H1 (cell line): ENCODE data around the gene MUC5B. TPM values are rescaled to one million over a fixed set of nuclear protein-coding genes. Genes with fewer than 3 reads are reported as not detected.

Source experiments
- CTCF ChIA-PET: fragments of 300-600 bp; sonication (Branson Sonifier 250); formaldehyde crosslinking; loops from one replicate; lab custom pipeline; 2021; ENCODE audit not compliant: partially characterized antibody; lab: Charles Lee
- POLR2A ChIA-PET: fragments of 300-600 bp; sonication (Branson Sonifier 250); formaldehyde crosslinking; loops from one replicate; lab custom pipeline; 2021; ENCODE audit warnings: inconsistent platforms; ENCODE audit not compliant: partially characterized antibody; lab: Charles Lee
- DNase-seq, 2 experiments: peaks; one replicate each; pipeline versions ENCODE4 v3.0.0 to v3.0.0-alpha.2; 2010 to 2022; ENCODE audit warnings: low spot score in 2 of 2, low read depth in 1 of 2, mixed read lengths in 1 of 2
- FAIRE-seq: peaks from 2 replicates; lab custom pipeline; 2011; peaks lifted over from hg19 to GRCh38; lab: Jason Lieb, UNC
- H2AFZ ChIP-seq: 2 replicates; pipeline ENCODE4 v1.8.1; 2012; ENCODE audit warnings: low read length, inconsistent platforms
- H2AK5ac ChIP-seq: 2 replicates; pipeline ENCODE4 v1.6.1; 2013; ENCODE audit warnings: low read depth, low read length
- H2BK120ac ChIP-seq: replicated peaks from 2 replicates; pipeline ENCODE3; 2013; ENCODE audit warnings: low read depth, low read length, inconsistent platforms
- H2BK12ac ChIP-seq: 2 replicates; pipeline ENCODE4 v1.6.1; 2013; ENCODE audit warnings: low read depth, low read length
- H2BK15ac ChIP-seq: 2 replicates; pipeline ENCODE4 v1.6.1; 2013; ENCODE audit warnings: low read length
- H2BK20ac ChIP-seq: 2 replicates; pipeline ENCODE4 v1.6.1; 2013; ENCODE audit warnings: low read length
- H2BK5ac ChIP-seq: 2 replicates; pipeline ENCODE4 v1.6.1; 2013; ENCODE audit warnings: low read depth, low read length
- H3K14ac ChIP-seq: 2 replicates; pipeline ENCODE4 v1.6.1; 2013; ENCODE audit warnings: inconsistent platforms; ENCODE audit not compliant: insufficient read length
- H3K18ac ChIP-seq: 2 replicates; pipeline ENCODE4 v1.6.1; 2013; ENCODE audit warnings: low read length; ENCODE audit errors: extremely low read depth
- H3K23ac ChIP-seq: 2 replicates; pipeline ENCODE4 v1.6.1; 2013; ENCODE audit warnings: inconsistent platforms; ENCODE audit not compliant: insufficient read length
- H3K23me2 ChIP-seq: 2 replicates; pipeline ENCODE4 v1.6.1; 2013; ENCODE audit warnings: low read depth, low read length
- H3K27ac ChIP-seq: 2 replicates; pipeline ENCODE4 v1.6.1; 2011; ENCODE audit warnings: low read depth, low read length, inconsistent platforms
- H3K27me3 ChIP-seq, 4 experiments: replicated peaks in 1 of 4; 1 replicate in 1 of 4; 2 replicates in 3 of 4; pipeline versions ENCODE4 v1.6.1 to v1.8.1; 2011 to 2013; ENCODE audit warnings: low read length in 3 of 4, mild to moderate bottlenecking in 3 of 4, inconsistent platforms in 2 of 4, mixed read lengths in 2 of 4, moderate library complexity in 1 of 4; ENCODE audit not compliant: control insufficient read depth in 3 of 4, insufficient read depth in 3 of 4; ENCODE audit errors: extremely low read depth in 1 of 4
- H3K36me3 ChIP-seq, 4 experiments: 2 replicates each; pipeline versions ENCODE4 v1.6.1 to v1.8.1; 2011 to 2013; ENCODE audit warnings: mild to moderate bottlenecking in 4 of 4, low read length in 3 of 4, moderate library complexity in 2 of 4, control low read depth in 1 of 4, inconsistent platforms in 1 of 4; ENCODE audit not compliant: insufficient read depth in 4 of 4, control insufficient read depth in 2 of 4
- H3K4ac ChIP-seq: replicated peaks from 2 replicates; pipeline ENCODE3; 2013; ENCODE audit warnings: low read length, low read depth, mixed read lengths, inconsistent platforms; ENCODE audit not compliant: insufficient read length
- H3K4me1 ChIP-seq, 4 experiments: replicated peaks in 1 of 4; 1 replicate in 1 of 4; 2 replicates in 3 of 4; pipeline versions ENCODE4 v1.6.1 to v1.8.1; 2011 to 2013; ENCODE audit warnings: low read length in 3 of 4, inconsistent platforms in 2 of 4, mixed read lengths in 1 of 4; ENCODE audit not compliant: insufficient read depth in 4 of 4, control insufficient read depth in 3 of 4
- H3K4me2 ChIP-seq, 2 experiments: 2 replicates each; pipeline versions ENCODE4 v1.6.1 to v1.8.1; 2011 to 2013; ENCODE audit warnings: low read depth in 2 of 2, low read length in 2 of 2, control low read depth in 1 of 2, inconsistent platforms in 1 of 2, mild to moderate bottlenecking in 1 of 2; ENCODE audit not compliant: insufficient read depth in 1 of 2
- H3K4me3 ChIP-seq, 4 experiments: fragments of 200-600, 300-600 bp in 1 of 4; sonication (generic), shearing (Covaris generic), sonication (Bioruptor Twin) in 1 of 4; 2 replicates each; pipeline versions ENCODE4 v1.5.1 to v1.8.1; 2011 to 2016; ENCODE audit warnings: low read length in 4 of 4, low read depth in 3 of 4, control low read depth in 2 of 4, inconsistent platforms in 2 of 4, mild to moderate bottlenecking in 2 of 4, mixed read lengths in 1 of 4, moderate library complexity in 1 of 4; ENCODE audit not compliant: insufficient read depth in 2 of 4; ENCODE audit errors: extremely low read depth in 1 of 4
- H3K56ac ChIP-seq: replicated peaks from 2 replicates; pipeline ENCODE3; 2013; ENCODE audit warnings: low read depth, mild to moderate bottlenecking, mixed read lengths, low read length, inconsistent platforms; ENCODE audit not compliant: insufficient read length
- H3K79me1 ChIP-seq: 2 replicates; pipeline ENCODE4 v1.6.1; 2013; ENCODE audit warnings: low read depth, low read length, control low read depth
- H3K79me2 ChIP-seq, 2 experiments: 2 replicates each; pipeline versions ENCODE4 v1.6.1 to v1.8.1; 2012 to 2013; ENCODE audit warnings: low read length in 2 of 2, mild to moderate bottlenecking in 2 of 2, inconsistent platforms in 1 of 2; ENCODE audit not compliant: insufficient read depth in 2 of 2, control insufficient read depth in 1 of 2
- H3K9ac ChIP-seq, 4 experiments: replicated peaks in 1 of 4; 1 replicate in 1 of 4; 2 replicates in 3 of 4; pipeline versions ENCODE4 v1.6.1 to v1.8.1; 2011 to 2013; ENCODE audit warnings: low read depth in 3 of 4, low read length in 3 of 4, control low read depth in 2 of 4, mild to moderate bottlenecking in 2 of 4, moderate library complexity in 2 of 4, inconsistent platforms in 1 of 4; ENCODE audit errors: extremely low read depth in 1 of 4
- H3K9me3 ChIP-seq, 2 experiments: 2 replicates each; pipeline versions ENCODE4 v1.6.1 to v1.8.1; 2012 to 2013; ENCODE audit warnings: mild to moderate bottlenecking in 2 of 2, moderate library complexity in 2 of 2, control low read depth in 1 of 2, inconsistent platforms in 1 of 2, low read depth in 1 of 2, low read length in 1 of 2, mixed read lengths in 1 of 2; ENCODE audit not compliant: insufficient read depth in 2 of 2
- H4K20me1 ChIP-seq, 2 experiments: replicated peaks in 1 of 2; 2 replicates each; pipeline versions ENCODE3 to v1.8.1; 2011 to 2013; ENCODE audit warnings: inconsistent platforms in 2 of 2, low read length in 2 of 2, mild to moderate bottlenecking in 1 of 2; ENCODE audit not compliant: insufficient read depth in 2 of 2, control insufficient read depth in 1 of 2
- H4K5ac ChIP-seq: 2 replicates; pipeline ENCODE4 v1.6.1; 2013; ENCODE audit warnings: low read length, low read depth, mixed read lengths, inconsistent platforms; ENCODE audit not compliant: insufficient read length
- H4K8ac ChIP-seq: 2 replicates; pipeline ENCODE4 v1.8.0; 2013; ENCODE audit warnings: mild to moderate bottlenecking, moderate library complexity, low read length, inconsistent platforms; ENCODE audit not compliant: insufficient read depth; ENCODE audit errors: extremely low read depth
- H4K91ac ChIP-seq: replicated peaks from 2 replicates; pipeline ENCODE3; 2013; ENCODE audit warnings: low read length, mixed read lengths, inconsistent platforms; ENCODE audit not compliant: insufficient read length
- CBX8 ChIP-seq: fragments of 300-800, 300-1000 bp; sonication (generic); IDR thresholded peaks from 2 replicates; pipeline ENCODE4 v1.7.1; 2016; ENCODE audit warnings: low read depth, low read length, borderline replicate concordance
- EGR1 ChIP-seq: IDR thresholded peaks from 2 replicates; pipeline ENCODE4 v1.6.1; 2011; ENCODE audit warnings: low read depth, low read length, borderline replicate concordance
- EP300 ChIP-seq, 2 experiments: IDR thresholded peaks; 1 replicate in 1 of 2; 2 replicates in 1 of 2; pipeline ENCODE4 v1.6.1; 2011 to 2012; ENCODE audit warnings: low read depth in 2 of 2, low read length in 2 of 2, mild to moderate bottlenecking in 2 of 2, borderline replicate concordance in 1 of 2, inconsistent platforms in 1 of 2, moderate library complexity in 1 of 2
- EZH2 ChIP-seq: fragments of 200-600 bp; sonication (generic); IDR thresholded peaks from 2 replicates; pipeline ENCODE4 v1.7.1; 2012; ENCODE audit warnings: low read depth, mild to moderate bottlenecking, moderate library complexity, low read length, inconsistent platforms; ENCODE audit not compliant: severe bottlenecking
- HDAC6 ChIP-seq: IDR thresholded peaks from one replicate; pipeline ENCODE4 v1.7.1; 2012; ENCODE audit warnings: low read depth, mild to moderate bottlenecking, inconsistent platforms, low read length, moderate library complexity
- JUND ChIP-seq: IDR thresholded peaks from 2 replicates; pipeline ENCODE4 v1.6.1; 2011; ENCODE audit warnings: mild to moderate bottlenecking, improper control_type of control experiment, low read length
- KDM5A ChIP-seq: fragments of 200-600 bp; IDR thresholded peaks from 2 replicates; pipeline ENCODE4 v1.7.1; 2012; ENCODE audit warnings: mild to moderate bottlenecking, low read length, inconsistent platforms, mixed read lengths
- NRF1 ChIP-seq: IDR thresholded peaks from 2 replicates; pipeline ENCODE4 v1.6.1; 2011; ENCODE audit warnings: mild to moderate bottlenecking, low read depth, low read length, improper control_type of control experiment
- SIN3A ChIP-seq, 2 experiments: IDR thresholded peaks in 1 of 2; conservative IDR thresholded peaks in 1 of 2; 2 replicates each; pipeline ENCODE4 v1.6.1; 2011 to 2012; ENCODE audit warnings: low read length in 2 of 2, improper control_type of control experiment in 1 of 2, low read depth in 1 of 2, mild to moderate bottlenecking in 1 of 2
- SP1 ChIP-seq: IDR thresholded peaks from 2 replicates; pipeline ENCODE4 v1.6.1; 2011; ENCODE audit warnings: low read depth, low read length
- SRF ChIP-seq: IDR thresholded peaks from 2 replicates; pipeline ENCODE4 v1.6.1; 2011; ENCODE audit warnings: mild to moderate bottlenecking, low read depth, low read length, moderate library complexity
- SUZ12 ChIP-seq: fragments of 200-600 bp; sonication (generic); IDR thresholded peaks from 2 replicates; pipeline ENCODE4 v1.6.1; 2012; ENCODE audit warnings: mild to moderate bottlenecking, inconsistent platforms, low read length, moderate library complexity, mixed read lengths
- WGBS, 2 experiments: shearing (Covaris generic) in 1 of 2; methylation state at CpG; one replicate each; pipeline versions ENCODE4 v1.1.6 to v1.1.7; 2013 to 2015; ENCODE audit warnings: low lambda C conversion rate in 2 of 2, mixed read lengths in 2 of 2, inconsistent platforms in 1 of 2, low coverage in 1 of 2, missing lambda C conversion rate in 1 of 2; ENCODE audit not compliant: insufficient replicate concordance in 2 of 2, insufficient coverage in 1 of 2, insufficient read length in 1 of 2; ENCODE audit errors: extremely low coverage in 1 of 2, missing lambda C conversion rate in 1 of 2; 5-methylcytosine and 5-hydroxymethylcytosine counted together
- polyA plus RNA-seq, 7 experiments: library from polyadenylated mRNA; depleted of rRNA in 3 of 7; stranded (reverse) in 5 of 7; unstranded in 2 of 7; fragments of >200 nt in 5 of 7; fragments of 200-250 nt in 2 of 7; gene quantifications; 1 replicate in 5 of 7; 2 replicates in 1 of 7; 4 replicates in 1 of 7; pipeline versions ENCODE4 v1.2.1 to v1.2.3, GENCODE V29; 2011 to 2013; ENCODE audit warnings: missing spikeins in 2 of 7, mixed read lengths in 2 of 7
- total RNA-seq: library from RNA; stranded (reverse); fragmentation: NEBNext Ultra II Directional; extraction: Animal tissue kit (Norgen Biotek cat#: 25700); gene quantifications from 2 replicates; pipeline ENCODE4 v1.2.1, GENCODE V29; 2021
- TF ChIP-seq, protein P1 (sequence below): IDR thresholded peaks from 2 replicates; pipeline ENCODE4 v1.6.1; 2012; ENCODE audit warnings: inconsistent platforms

The MUC5B gene
- total and polyA plus RNA-seq, 2 of the 8 experiments (the other 6 are each of a cell fraction or from before 2014, with no cell fraction given) = 0.02 to 0.03 TPM

DNA sequence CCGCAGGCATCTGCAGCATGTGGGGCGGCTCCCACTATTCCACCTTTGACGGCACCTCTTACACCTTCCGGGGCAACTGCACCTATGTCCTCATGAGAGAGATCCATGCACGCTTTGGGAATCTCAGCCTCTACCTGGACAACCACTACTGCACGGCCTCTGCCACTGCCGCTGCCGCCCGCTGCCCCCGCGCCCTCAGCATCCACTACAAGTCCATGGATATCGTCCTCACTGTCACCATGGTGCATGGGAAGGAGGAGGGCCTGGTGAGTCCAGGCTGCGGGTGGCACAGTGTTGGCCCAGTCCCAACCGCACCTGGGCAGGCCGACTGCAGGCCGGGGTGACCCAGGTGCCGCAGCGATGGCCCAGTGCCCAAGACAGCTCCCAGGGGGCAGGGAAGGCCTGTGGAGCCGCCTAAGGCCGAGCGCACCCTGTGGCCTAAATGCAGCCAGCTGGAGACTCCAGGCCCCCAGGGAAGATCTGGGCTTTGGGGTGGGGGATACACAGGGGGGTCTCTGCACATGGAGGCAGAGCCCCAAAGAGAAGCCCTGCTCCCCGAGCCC lies 31.3 kb downstream of the MUC5B start:
- Histone ChIP-seq H2AK5ac (no peak overlapping the region), H3K4ac (no peak overlapping the region), H3K27ac (no peak overlapping the region), H3K4me3 (no peak overlapping the region), H3K56ac (no peak overlapping the region), H3K18ac (no peak overlapping the region), H2BK5ac (no peak overlapping the region), H2AFZ (no peak overlapping the region), H2BK12ac (no peak overlapping the region), H4K91ac (no peak overlapping the region), H3K14ac (no peak overlapping the region), H4K20me1 (no peaks in the 10 kb centered on the region), H3K79me1 (no peaks in the 10 kb centered on the region), H2BK120ac (no peak overlapping the region), H4K8ac (no peak overlapping the region), H2BK15ac (no peak overlapping the region), H3K23me2 (no peaks in the 10 kb centered on the region), H2BK20ac (no peak overlapping the region), H3K9ac (no peak overlapping the region), H3K23ac (no peak overlapping the region), H3K79me2 (no peaks in the 10 kb centered on the region), H3K4me2 (no peak overlapping the region), H3K36me3 (no peaks in the 10 kb centered on the region), H3K27me3 (no peaks in the 10 kb centered on the region), H4K5ac (no peak overlapping the region), H3K4me1 (peaks cover 0 to 3% (median 0%) of the 10 kb centered on the region in 4 experiments; a peak in 2 of 7 replicates), H3K9me3 (peaks cover 20 to 51% of the 10 kb centered on the region in 2 experiments)
- 92% methylated on average over 13 of the region's 22 CpGs; no CpG with 5 or more reads in 1 of the 2 experiments for WGBS, 2 experiments
- DNase-seq (no peak), FAIRE-seq (no peak)
- POLR2A ChIA-PET = no interaction called here
- CTCF ChIA-PET = no interaction called here
- TF ChIP-seq SP1 (no peak), SUZ12 (no peak), NRF1 (no peak), EP300 (IDR thresholded peaks at IDR 0.05; ENCODE audit: borderline replicate concordance in 1 of 2, low read depth in 2 of 2, low read length in 2 of 2) (no peak), KDM5A (no peak), JUND (no peak), CBX8 (no peak), EGR1 (no peak), SRF (no peak), SIN3A (conservative IDR thresholded peaks at IDR 0.05 in 1 of 2, IDR thresholded peaks at IDR 0.05 in 1 of 2; ENCODE audit: low read depth in 1 of 2, low read length in 2 of 2) (no peak), EZH2 (no peak), HDAC6 (no peak)
- TF ChIP-seq, protein P1, sequence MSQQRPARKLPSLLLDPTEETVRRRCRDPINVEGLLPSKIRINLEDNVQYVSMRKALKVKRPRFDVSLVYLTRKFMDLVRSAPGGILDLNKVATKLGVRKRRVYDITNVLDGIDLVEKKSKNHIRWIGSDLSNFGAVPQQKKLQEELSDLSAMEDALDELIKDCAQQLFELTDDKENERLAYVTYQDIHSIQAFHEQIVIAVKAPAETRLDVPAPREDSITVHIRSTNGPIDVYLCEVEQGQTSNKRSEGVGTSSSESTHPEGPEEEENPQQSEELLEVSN = no peak
